Astrocyte of the spinal cord (primary cell): ENCODE results near the gene IFIH1.

Experiments
- DNase-seq: peaks from one replicate; pipeline ENCODE4 v3.0.0; 2011; ENCODE audit warnings: low read depth, low spot score
- H3K4me3 ChIP-seq: 2 replicates; pipeline ENCODE4 v1.5.1; 2011; ENCODE audit warnings: low read depth, mild to moderate bottlenecking, low read length, moderate library complexity
- in situ Hi-C: cut with HindIII; loops from 2 replicates; pipeline ENCODE4 v1.10.0; 2017; ENCODE audit warnings: low sequenced_read_pairs
- TF ChIP-seq, protein P1 (sequence below): IDR thresholded peaks from 2 replicates; pipeline ENCODE4 v1.5.1; 2012; ENCODE audit warnings: low read depth, mild to moderate bottlenecking, low read length, inconsistent platforms

IFIH1 gene

DNA sequence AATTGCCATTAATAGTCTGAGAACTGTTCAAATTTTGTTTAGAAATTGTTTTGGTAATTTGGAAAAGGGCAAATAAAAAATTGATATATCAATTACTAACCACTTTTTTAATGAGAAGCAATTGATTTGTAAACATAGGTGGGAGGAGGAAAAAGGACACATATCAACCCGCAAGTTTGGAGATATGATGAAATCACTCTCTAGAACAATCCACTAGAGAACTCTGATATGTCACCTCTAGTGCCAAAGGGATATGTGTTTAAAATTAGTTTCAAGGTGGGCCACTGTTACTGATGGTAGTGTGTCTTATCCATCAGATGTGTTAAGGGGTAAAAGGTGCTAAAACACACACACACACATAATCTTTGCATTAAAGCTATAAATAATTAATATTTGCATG is 16.6 kb downstream of the IFIH1 start:
- TF ChIP-seq, protein P1, sequence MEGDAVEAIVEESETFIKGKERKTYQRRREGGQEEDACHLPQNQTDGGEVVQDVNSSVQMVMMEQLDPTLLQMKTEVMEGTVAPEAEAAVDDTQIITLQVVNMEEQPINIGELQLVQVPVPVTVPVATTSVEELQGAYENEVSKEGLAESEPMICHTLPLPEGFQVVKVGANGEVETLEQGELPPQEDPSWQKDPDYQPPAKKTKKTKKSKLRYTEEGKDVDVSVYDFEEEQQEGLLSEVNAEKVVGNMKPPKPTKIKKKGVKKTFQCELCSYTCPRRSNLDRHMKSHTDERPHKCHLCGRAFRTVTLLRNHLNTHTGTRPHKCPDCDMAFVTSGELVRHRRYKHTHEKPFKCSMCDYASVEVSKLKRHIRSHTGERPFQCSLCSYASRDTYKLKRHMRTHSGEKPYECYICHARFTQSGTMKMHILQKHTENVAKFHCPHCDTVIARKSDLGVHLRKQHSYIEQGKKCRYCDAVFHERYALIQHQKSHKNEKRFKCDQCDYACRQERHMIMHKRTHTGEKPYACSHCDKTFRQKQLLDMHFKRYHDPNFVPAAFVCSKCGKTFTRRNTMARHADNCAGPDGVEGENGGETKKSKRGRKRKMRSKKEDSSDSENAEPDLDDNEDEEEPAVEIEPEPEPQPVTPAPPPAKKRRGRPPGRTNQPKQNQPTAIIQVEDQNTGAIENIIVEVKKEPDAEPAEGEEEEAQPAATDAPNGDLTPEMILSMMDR, result no peak
- H3K4me3 ChIP-seq, result no peak overlapping the region
- in situ Hi-C loops, result no loop called here
- DNase-seq, result no peak

DNA sequence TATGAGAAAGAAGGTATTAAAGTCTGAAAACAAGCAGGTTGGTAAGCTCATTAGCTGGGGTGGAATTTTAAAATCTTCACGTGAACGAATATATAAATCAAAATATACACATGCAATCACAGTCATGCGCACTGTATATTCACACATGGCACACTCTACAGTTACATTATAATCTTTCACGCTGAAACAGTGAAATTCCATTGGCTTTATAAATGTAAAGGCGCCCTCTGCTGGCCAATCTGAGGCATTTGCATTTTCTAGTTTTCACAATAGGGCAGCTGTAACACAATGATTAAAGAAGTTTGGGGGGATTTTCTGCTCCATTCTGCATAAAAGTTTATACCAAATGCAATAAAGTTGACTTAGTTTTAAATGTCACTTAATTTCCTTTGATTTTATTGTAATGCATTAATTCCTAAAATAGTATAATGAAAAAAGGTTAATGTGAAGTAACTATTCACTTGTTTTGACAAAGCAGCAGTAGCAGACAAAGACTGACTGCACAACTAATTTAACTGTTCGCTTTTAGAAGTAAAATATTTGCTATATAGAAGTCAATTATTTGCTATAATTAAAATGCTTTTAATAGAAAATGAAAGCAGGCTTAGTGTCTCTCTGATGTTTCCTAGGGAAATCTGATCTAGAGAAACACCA is 17.2 kb downstream of the IFIH1 start:
- H3K4me3 ChIP-seq, result no peak overlapping the region
- peak; percentile 71 for DNase-seq
- TF ChIP-seq, protein P1, result peak; percentile 79
- in situ Hi-C loops, result no loop called here

DNA sequence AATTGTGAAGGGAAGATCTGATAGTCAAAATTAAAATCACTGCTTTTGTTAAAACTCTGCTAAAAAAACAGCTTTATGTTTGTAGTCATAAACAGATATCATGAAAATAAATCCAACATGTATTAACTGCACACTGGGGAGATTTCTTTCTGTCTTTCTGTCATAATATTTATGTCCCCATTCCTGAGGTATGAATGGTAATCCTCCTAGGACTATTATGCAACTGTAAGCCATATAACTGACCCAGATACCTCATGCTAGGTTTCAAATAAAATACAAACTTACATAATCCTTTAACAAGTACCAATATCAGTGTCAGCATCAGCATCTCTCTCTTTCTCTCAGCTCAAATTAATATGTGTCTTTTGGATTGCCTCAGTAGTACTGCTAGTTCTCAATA is 18.2 kb downstream of the IFIH1 start:
- no peak for DNase-seq
- TF ChIP-seq, protein P1, result no peak
- in situ Hi-C loops, result no loop called here
- H3K4me3 ChIP-seq, result no peak overlapping the region

DNA sequence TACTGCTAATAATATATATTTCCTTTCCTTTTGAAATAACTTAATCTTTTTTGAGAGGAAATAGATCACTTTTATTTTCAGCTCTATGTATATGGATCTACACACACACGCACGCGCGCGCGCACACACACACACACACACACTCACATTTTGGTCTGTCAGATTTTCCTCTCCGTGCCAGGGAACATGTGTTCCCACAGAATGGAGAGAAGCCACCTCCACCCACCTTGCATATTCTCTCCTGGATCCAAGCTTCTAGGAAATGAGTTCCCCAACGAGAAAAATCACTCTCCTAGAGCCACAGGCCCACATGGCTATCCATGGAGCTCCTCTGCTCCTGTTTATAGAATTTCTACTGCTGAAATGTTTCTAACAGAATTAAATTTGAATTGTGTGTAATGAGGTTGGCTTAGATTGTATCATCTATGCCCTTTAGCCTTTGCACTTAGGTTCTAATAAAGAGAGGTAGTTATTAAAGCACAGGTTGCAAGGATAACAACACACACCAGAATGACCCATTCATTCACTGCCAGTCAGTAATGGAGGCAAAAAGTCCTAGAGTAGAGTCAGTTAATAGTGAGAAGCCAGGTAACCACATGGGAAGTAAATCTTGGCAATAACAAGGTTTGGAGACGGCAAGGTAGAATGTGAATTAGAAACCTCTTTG is 19.7 kb downstream of the IFIH1 start:
- no peak overlapping the region for H3K4me3 ChIP-seq
- TF ChIP-seq, protein P1, result no peak

DNA sequence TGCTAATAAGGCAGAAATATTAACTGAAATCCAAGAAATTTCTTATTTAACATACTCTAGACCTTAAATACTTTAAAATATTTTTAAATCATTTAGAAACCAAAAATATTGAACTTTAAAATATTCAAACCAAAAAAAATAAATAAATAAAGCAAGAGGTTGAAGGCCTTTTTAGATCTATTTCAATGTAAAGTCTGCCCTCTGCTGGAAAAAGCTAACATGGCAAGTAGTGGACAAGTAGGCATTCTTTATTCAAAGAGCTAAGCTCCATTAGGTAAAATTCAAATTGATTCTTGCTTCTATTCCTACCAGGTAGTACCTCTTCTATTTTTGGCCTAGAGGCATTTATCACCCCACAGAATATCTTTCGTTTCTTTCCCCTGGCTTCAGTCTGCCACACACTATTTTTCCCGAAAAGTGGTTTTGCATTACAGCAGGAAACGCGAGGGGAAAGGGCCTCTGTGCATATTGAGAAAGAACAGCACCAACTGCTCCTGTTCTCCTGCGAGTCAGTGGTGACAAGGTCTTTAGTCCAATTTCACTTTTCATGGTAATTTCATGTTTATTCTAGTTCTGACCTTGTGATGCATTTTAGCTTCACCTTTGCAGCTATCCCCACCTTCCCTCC is 20.4 kb downstream of the IFIH1 start:
- no peak overlapping the region for H3K4me3 ChIP-seq
- TF ChIP-seq, protein P1, result peak; percentile 76
- in situ Hi-C loops, result no loop called here
- peak; percentile 85 for DNase-seq

More for the DNA sequence above, 19.7 kb downstream of the IFIH1 start:
- no peak for DNase-seq
- in situ Hi-C loops, result no loop called here

DNA sequence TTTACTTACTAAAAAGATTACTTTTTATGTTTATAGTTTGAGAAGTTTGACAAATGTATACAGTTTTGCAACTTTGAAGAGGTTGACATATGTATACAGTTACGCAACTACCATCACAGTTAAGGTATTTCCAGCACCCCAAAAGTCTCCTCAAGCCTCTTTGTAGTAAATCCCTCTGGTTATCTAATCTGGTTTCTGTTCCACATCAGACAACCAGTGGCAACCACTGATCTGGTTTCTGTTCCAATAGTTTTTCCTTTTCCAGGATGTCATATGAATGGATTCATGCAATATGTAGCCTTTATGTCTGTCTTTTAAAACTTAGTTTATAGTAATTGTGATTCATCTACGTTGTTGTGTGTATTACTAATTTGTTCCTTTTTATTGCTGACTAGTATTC is 23.5 kb downstream of the IFIH1 start:
- no peak overlapping the region for H3K4me3 ChIP-seq
- TF ChIP-seq, protein P1, result no peak
- DNase-seq, result no peak
- in situ Hi-C loops, result no loop called here
